DOHH2 (cell line): ENCODE data around the gene CCR6.

Experiments used
- H3F3A ChIP-seq: fragments of 200-600 bp; sonication (generic), shearing (Covaris generic); 2 replicates; pipeline ENCODE4 v1.6.0; 2016; ENCODE audit warnings: antibody characterized with exemption, mild to moderate bottlenecking; ENCODE audit not compliant: control insufficient read depth, insufficient read depth
- H3K27ac ChIP-seq: fragments of 200-600 bp; sonication (generic); 2 replicates; pipeline ENCODE4 v1.5.1; 2014; ENCODE audit warnings: low read depth, mild to moderate bottlenecking, low read length, moderate library complexity
- H3K27me3 ChIP-seq: fragments of 200-600 bp; sonication (generic); 2 replicates; pipeline ENCODE4 v1.6.1; 2014; ENCODE audit warnings: mild to moderate bottlenecking, low read length, mixed read lengths; ENCODE audit not compliant: control insufficient read depth
- H3K36me3 ChIP-seq: fragments of 200-600 bp; sonication (generic); 2 replicates; pipeline ENCODE4 v1.6.1; 2014; ENCODE audit warnings: mild to moderate bottlenecking, low read length, moderate library complexity, mixed read lengths; ENCODE audit not compliant: control insufficient read depth
- H3K4me1 ChIP-seq: fragments of 200-600 bp; sonication (generic); 2 replicates; pipeline ENCODE4 v1.6.1; 2014; ENCODE audit warnings: mild to moderate bottlenecking, low read length, mixed read lengths; ENCODE audit not compliant: control insufficient read depth
- H3K4me2 ChIP-seq: fragments of 200-600 bp; sonication (generic); 2 replicates; pipeline ENCODE4 v1.6.0; 2014; ENCODE audit warnings: mild to moderate bottlenecking, low read length, moderate library complexity
- H3K4me3 ChIP-seq: fragments of 200-600 bp; sonication (generic); 2 replicates; pipeline ENCODE4 v1.5.1; 2014; ENCODE audit warnings: mild to moderate bottlenecking, low read length, mixed read lengths
- H3K79me2 ChIP-seq: fragments of 200-600 bp; sonication (generic); 2 replicates; pipeline ENCODE4 v1.6.1; 2014; ENCODE audit warnings: mild to moderate bottlenecking, low read length, mixed read lengths; ENCODE audit not compliant: control insufficient read depth
- H3K9me2 ChIP-seq: fragments of 200-600 bp; sonication (generic); replicated peaks from 2 replicates; pipeline ENCODE4 v1.6.1; 2014; ENCODE audit warnings: mild to moderate bottlenecking, low read length, mixed read lengths; ENCODE audit not compliant: control insufficient read depth
- H3K9me3 ChIP-seq: fragments of 200-600 bp; sonication (generic); 2 replicates; pipeline ENCODE4 v1.6.1; 2014; ENCODE audit warnings: antibody characterized with exemption, low read length, mixed read lengths; ENCODE audit not compliant: control insufficient read depth, insufficient read depth
- H4K20me1 ChIP-seq: fragments of 200-600 bp; sonication (generic); 2 replicates; pipeline ENCODE4 v1.6.0; 2014; ENCODE audit warnings: low read depth, mild to moderate bottlenecking, antibody characterized with exemption, low read length, moderate library complexity; ENCODE audit not compliant: control insufficient read depth, insufficient read depth
- EZH2phosphoT487 ChIP-seq: fragments of 200-600 bp; sonication (generic); IDR thresholded peaks from 2 replicates; pipeline ENCODE4 v1.6.1; 2017; ENCODE audit warnings: borderline replicate concordance, mild to moderate bottlenecking, antibody characterized with exemption, low read length, moderate library complexity, mixed read lengths
- TF ChIP-seq, protein P1 (sequence below): fragments of 200-600 bp; sonication (generic); IDR thresholded peaks from one replicate; pipeline ENCODE4 v1.5.1; 2014; ENCODE audit warnings: antibody characterized with exemption, mild to moderate bottlenecking, low read depth, low read length; ENCODE audit not compliant: poor library complexity, severe bottlenecking

CCR6 gene

DNA sequence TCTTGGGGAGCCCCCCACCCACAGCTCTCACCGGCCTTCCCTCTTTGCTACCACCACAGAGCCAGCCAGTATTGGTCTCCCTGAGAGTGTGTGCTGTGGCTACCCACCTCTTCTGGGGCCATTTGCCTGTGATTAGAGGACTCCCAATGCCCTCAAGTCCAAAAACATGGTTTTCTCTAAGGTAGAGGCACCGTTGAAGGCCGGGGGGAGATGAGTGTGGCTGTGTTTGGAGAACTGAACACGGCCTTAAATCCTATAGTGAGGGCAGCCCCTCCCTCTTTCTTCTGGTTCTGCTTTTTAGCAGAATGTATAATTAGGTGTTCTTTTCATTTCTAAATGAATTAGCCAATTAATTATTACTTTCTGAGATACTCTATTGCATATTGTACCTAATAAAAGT lies 2.5 kb downstream of the CCR6 start:
- H3K4me2 ChIP-seq = no peak overlapping the region
- no peak for TF ChIP-seq EZH2phosphoT487
- TF ChIP-seq, protein P1, sequence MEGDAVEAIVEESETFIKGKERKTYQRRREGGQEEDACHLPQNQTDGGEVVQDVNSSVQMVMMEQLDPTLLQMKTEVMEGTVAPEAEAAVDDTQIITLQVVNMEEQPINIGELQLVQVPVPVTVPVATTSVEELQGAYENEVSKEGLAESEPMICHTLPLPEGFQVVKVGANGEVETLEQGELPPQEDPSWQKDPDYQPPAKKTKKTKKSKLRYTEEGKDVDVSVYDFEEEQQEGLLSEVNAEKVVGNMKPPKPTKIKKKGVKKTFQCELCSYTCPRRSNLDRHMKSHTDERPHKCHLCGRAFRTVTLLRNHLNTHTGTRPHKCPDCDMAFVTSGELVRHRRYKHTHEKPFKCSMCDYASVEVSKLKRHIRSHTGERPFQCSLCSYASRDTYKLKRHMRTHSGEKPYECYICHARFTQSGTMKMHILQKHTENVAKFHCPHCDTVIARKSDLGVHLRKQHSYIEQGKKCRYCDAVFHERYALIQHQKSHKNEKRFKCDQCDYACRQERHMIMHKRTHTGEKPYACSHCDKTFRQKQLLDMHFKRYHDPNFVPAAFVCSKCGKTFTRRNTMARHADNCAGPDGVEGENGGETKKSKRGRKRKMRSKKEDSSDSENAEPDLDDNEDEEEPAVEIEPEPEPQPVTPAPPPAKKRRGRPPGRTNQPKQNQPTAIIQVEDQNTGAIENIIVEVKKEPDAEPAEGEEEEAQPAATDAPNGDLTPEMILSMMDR = no peak

DNA sequence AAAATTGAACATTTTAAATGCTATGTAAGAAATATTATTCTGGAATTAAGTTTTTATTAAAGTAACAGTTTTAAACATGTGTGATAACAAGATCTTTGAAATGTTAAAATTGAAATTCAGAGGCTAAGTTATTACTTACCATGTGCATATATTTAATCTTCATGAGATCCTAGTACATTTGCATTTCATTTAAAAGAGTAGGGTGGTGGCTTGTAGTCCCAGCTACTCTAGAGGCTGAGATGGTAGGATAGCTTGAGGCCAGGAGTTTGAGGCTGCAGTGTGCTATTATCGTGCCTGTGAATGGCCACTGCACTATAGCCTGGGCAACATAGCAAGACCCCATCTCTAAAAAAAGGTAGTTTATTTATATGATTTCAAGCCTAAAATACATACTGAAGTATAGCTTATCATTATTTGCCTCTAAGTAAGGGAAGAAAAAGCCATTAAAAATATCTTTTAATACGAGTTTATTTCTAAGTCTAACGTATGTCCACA lies 3.0 kb downstream of the CCR6 start:
- TF ChIP-seq EZH2phosphoT487 = no peak
- TF ChIP-seq, protein P1 = no peak

More for the DNA sequence above, 2.5 kb downstream of the CCR6 start:
- peaks cover 10% of the 10 kb centered on the region; the same call in 1 of the 2 replicates for H4K20me1 ChIP-seq
- no peaks in the 10 kb centered on the region for H3K79me2 ChIP-seq
- peaks cover 18% of the 10 kb centered on the region for H3F3A ChIP-seq
- no peaks in the 10 kb centered on the region for H3K9me2 ChIP-seq
- H3K9me3 ChIP-seq = no peaks in the 10 kb centered on the region
- peaks cover 24% of the 10 kb centered on the region for H3K27me3 ChIP-seq
- H3K4me3 ChIP-seq = no peak overlapping the region
- H3K36me3 ChIP-seq = no peaks in the 10 kb centered on the region
- no peak overlapping the region for H3K27ac ChIP-seq
- H3K4me1 ChIP-seq = peaks cover 59% of the 10 kb centered on the region

DNA sequence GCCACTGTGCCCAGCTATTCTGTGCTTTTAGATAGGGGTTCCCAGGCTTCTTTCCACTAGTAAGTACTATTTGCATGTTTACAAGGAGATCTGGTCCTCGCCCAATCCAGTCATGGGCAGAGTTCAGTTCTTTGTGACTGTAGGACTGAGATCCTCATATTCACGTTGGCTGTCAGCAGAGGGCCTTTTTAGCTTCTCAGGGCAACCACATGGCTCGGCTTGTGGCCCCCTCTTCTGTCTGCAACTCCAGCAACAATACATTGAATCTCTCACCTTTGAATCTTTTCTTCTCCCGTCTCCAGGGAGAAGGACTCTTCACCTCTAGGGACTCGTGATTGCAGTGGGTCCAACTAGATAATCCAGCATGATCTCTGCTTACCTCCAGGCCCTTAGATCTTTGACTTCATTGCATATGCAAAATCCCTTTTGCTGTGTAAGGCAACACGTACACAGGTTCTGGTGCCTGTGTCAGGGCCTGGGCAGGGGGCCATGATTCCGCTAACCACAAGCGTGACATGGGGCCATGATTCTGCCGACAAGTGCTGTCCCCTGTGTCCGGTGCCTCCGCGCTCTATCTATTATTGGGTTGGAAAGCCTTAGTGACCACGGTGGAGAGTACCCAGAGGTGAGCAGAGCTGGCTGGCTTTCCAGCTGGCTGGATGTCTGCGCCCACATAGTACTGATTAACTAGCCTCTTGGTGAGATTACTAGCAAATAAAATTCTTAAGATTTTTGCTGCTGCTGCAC lies 5.1 kb downstream of the CCR6 start:
- no peaks in the 10 kb centered on the region for H3K79me2 ChIP-seq
- H3K27ac ChIP-seq = no peak overlapping the region
- H3K4me2 ChIP-seq = no peak overlapping the region
- H3K4me1 ChIP-seq = peaks cover 35% of the 10 kb centered on the region
- peaks cover 9% of the 10 kb centered on the region for H3K27me3 ChIP-seq
- H3K9me3 ChIP-seq = no peaks in the 10 kb centered on the region
- no peaks in the 10 kb centered on the region for H3K9me2 ChIP-seq
- TF ChIP-seq, protein P1 = no peak
- TF ChIP-seq EZH2phosphoT487 = no peak
- H3K4me3 ChIP-seq = no peak overlapping the region
- H3K36me3 ChIP-seq = no peaks in the 10 kb centered on the region
- no peaks in the 10 kb centered on the region for H3F3A ChIP-seq
- H4K20me1 ChIP-seq = peaks cover 5% of the 10 kb centered on the region; the same call in 1 of the 2 replicates

More for the DNA sequence above, 3.0 kb downstream of the CCR6 start:
- H3K4me3 ChIP-seq = no peak overlapping the region
- peaks cover 9% of the 10 kb centered on the region; the same call in 1 of the 2 replicates for H4K20me1 ChIP-seq
- H3K27ac ChIP-seq = no peak overlapping the region
- H3K27me3 ChIP-seq = peaks cover 24% of the 10 kb centered on the region
- no peaks in the 10 kb centered on the region for H3K9me3 ChIP-seq
- peaks cover 13% of the 10 kb centered on the region for H3F3A ChIP-seq
- no peaks in the 10 kb centered on the region for H3K79me2 ChIP-seq
- H3K9me2 ChIP-seq = no peaks in the 10 kb centered on the region
- H3K4me2 ChIP-seq = no peak overlapping the region
- peaks cover 55% of the 10 kb centered on the region for H3K4me1 ChIP-seq
- no peaks in the 10 kb centered on the region for H3K36me3 ChIP-seq
